ENCODE results near the gene TMEM150B. TPM values are rescaled to one million over a fixed set of nuclear protein-coding genes. Genes with fewer than 3 reads are reported as not detected.

The TMEM150B gene
- total RNA-seq, 4 donors from 2014 or later = 1.3 TPM; not detected in 3

DNA sequence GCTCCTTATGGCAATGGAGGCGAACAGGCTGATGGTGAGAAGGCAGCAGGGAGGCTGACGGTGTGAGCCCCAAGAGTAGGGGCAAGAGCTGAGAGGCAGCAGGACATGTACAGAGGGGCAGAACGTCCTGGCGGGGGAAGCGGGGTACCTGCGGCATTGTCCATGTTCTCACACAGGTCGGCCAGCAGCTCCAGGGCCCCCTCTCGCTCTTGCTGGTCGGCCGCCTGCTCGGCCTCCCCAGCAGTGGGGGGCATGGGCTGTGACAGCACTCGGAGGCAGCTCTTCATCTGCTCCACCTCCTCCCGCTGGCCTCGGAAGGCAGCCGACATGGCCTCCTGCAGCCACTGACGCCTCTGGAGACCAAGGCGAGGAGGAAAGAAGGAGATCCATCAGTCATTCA lies 47.6 kb downstream of the TMEM150B start:
- Histone ChIP-seq H3K4me3 (replicated peaks in 1 of 3) (no peak overlapping the region), H3K4me1 (peaks cover 7 to 14% of the 10 kb centered on the region in 2 donors), H3K27ac (no peak overlapping the region), H3K36me3 (peaks cover 12 to 16% of the 10 kb centered on the region in 2 donors), H3K9me3 (no peaks in the 10 kb centered on the region), H3K27me3 (no peaks in the 10 kb centered on the region)
- 88 to 93% methylated on average over 12 to 17 of the region's 17 CpGs for WGBS, 2 donors
- intact Hi-C loops (cut with DNase I) = no loop called here
- DNase-seq = no peak
- TF ChIP-seq CTCF (IDR thresholded peaks at IDR 0.05) = no peak
- TF ChIP-seq POLR2A (IDR thresholded peaks at IDR 0.05) = no peak

DNA sequence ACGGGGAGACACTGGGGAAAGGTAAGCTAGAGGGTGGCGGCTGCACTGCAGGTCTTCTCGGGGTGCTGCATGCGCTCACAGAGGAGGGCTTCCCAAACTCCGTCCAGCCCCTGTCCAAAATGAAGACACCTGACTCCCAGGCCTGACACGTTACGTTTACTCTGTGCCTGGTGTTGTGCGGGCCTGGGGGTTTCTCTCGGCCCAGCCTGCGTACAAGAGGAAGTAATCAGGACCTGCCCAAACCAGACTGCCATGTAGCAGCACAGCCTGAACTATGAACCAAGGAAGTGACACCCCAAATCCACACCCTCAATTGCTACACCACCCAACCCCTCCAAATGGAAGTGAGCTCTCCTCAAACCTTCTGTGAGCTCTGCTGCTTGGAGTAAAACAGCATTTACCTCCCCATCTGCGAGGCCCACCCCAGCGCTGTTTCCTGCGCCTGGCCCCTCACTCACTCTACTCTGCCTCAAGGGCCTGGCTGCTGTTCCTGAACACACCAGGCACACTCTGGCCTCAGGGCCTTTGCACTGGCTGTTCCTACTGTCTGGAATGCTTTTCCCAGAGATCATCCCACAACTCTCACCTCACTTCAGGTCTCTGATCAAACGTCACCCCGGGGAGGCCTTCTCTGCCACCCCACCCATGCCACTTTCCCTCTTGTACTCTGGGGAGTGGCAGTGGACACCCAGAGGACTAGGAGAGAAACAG lies 48.3 kb downstream of the TMEM150B start:
- H3K27me3 ChIP-seq = no peaks in the 10 kb centered on the region
- intact Hi-C loops (cut with DNase I) = no loop called here
- no peak overlapping the region for H3K27ac ChIP-seq
- DNase-seq = no peak
- 87 to 96% methylated on average over 15 of the region's 15 CpGs for WGBS, 2 donors
- TF ChIP-seq POLR2A (IDR thresholded peaks at IDR 0.05) (no peak), CTCF (IDR thresholded peaks at IDR 0.05) (no peak)
- H3K36me3 ChIP-seq = peaks cover 12 to 16% of the 10 kb centered on the region in 2 donors
- H3K4me3 ChIP-seq (replicated peaks in 1 of 3) = no peak overlapping the region
- peaks cover 7 to 14% of the 10 kb centered on the region in 2 donors for H3K4me1 ChIP-seq
- H3K9me3 ChIP-seq = no peaks in the 10 kb centered on the region

DNA sequence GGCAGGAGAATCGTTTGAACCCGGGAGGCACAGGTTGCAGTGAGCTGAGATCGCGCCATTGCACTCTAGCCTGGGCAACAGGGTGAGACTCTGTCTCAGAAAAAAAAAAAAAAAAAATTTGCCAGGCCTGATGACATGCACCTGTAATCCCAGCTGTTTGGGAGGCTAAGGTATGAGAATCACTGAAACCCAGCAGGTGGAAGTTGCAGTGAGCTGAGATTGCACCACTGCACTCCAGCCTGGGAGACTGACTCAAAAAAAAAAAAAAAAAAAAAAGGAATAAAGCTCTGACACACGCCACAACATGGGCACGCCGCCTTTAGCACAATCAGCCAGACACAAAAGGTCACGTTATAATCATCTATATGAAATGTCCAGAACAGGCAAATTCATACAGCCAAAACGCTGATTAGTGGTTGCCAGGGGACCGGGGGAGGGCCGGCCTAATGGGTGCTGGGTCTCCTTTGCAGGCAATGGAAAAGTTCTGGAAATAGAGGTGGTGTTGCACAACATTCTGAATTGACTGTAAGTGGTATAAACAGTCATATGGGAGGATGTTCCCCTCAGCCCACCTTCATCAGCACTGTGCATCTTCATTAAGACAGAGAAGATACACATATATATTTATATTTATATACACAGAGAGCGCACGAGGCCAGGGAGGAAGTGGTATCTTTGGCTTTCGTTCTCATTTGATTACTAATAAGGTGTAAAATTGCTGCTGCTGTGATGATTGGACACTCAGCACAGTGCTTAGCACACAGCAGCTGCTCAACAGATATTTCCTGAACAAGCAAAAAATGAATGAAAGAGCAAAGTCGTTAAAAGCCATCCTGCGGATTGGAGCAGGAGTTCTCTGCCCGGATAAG lies 49.1 kb downstream of the TMEM150B start:
- Histone ChIP-seq H3K36me3 (peaks cover 12 to 16% of the 10 kb centered on the region in 2 donors), H3K27ac (no peak overlapping the region), H3K27me3 (no peaks in the 10 kb centered on the region), H3K4me1 (peaks cover 7 to 14% of the 10 kb centered on the region in 2 donors), H3K4me3 (replicated peaks in 1 of 3) (no peak overlapping the region), H3K9me3 (no peaks in the 10 kb centered on the region)
- WGBS, 2 donors = 85 to 87% methylated on average over 17 of the region's 17 CpGs
- intact Hi-C loops (cut with DNase I) = no loop called here
- TF ChIP-seq POLR2A (IDR thresholded peaks at IDR 0.05) = no peak
- TF ChIP-seq CTCF (IDR thresholded peaks at IDR 0.05) = no peak
- no peak for DNase-seq

GRCh38 chr19:55273978-55274707 lies 51.0 kb downstream of the TMEM150B start:
- DNase-seq = no peak
- intact Hi-C loops (cut with DNase I) = no loop called here
- Histone ChIP-seq H3K27ac (no peak overlapping the region), H3K9me3 (no peaks in the 10 kb centered on the region), H3K27me3 (no peaks in the 10 kb centered on the region), H3K36me3 (peaks cover 12 to 20% of the 10 kb centered on the region in 2 donors), H3K4me3 (replicated peaks in 1 of 3) (no peak overlapping the region), H3K4me1 (peaks cover 2 to 4% of the 10 kb centered on the region in 2 donors)
- TF ChIP-seq POLR2A (IDR thresholded peaks at IDR 0.05) (no peak), CTCF (IDR thresholded peaks at IDR 0.05) (no peak)
- WGBS, 2 donors = 90 to 91% methylated on average over 15 to 26 of the region's 36 CpGs
